SH-SY5Y (cell line): Measurements from ENCODE around the gene EXTL1.

ENCODE experiments used
- GATA2 ChIP-seq: IDR thresholded peaks from 2 replicates; pipeline ENCODE4 v1.6.1; 2011; ENCODE audit warnings: mild to moderate bottlenecking, low read depth, low read length
- GATA3 ChIP-seq: IDR thresholded peaks from 2 replicates; pipeline ENCODE4 v1.6.1; 2011; ENCODE audit warnings: low read depth, mild to moderate bottlenecking, low read length, moderate library complexity

- TF ChIP-seq GATA2 (no peak), GATA3 (no peak)
Measured at GRCh38 chr1:26038904-26039303, 17.3 kb downstream of the EXTL1 start.
